Tibial nerve (tissue), 4 donors: ENCODE measurements around the gene BICD1.

Experiments
- EP300 ChIP-seq, 2 donors: sonication (generic); formaldehyde crosslinking; IDR thresholded peaks; one replicate each; pipeline ENCODE4 v1.6.1; 2017; ENCODE audit warnings: antibody characterized with exemption in 2 of 2, mild to moderate bottlenecking in 1 of 2
- POLR2A ChIP-seq, 2 donors: fragments of 450-650 bp; IDR thresholded peaks; one replicate each; pipeline ENCODE4 v1.6.1; 2017; ENCODE audit warnings: antibody characterized with exemption in 2 of 2, mild to moderate bottlenecking in 2 of 2, moderate library complexity in 2 of 2
- TF ChIP-seq, protein P1 (sequence below), 5 experiments: fragments of 200-600 bp in 3 of 5; fragments of 450-650 bp in 2 of 5; sonication (generic) in 3 of 5; IDR thresholded peaks; one replicate each; pipeline ENCODE4 v1.5.1; 2016 to 2019; ENCODE audit warnings: antibody characterized with exemption in 5 of 5, mild to moderate bottlenecking in 3 of 5, moderate library complexity in 2 of 5

DNA sequence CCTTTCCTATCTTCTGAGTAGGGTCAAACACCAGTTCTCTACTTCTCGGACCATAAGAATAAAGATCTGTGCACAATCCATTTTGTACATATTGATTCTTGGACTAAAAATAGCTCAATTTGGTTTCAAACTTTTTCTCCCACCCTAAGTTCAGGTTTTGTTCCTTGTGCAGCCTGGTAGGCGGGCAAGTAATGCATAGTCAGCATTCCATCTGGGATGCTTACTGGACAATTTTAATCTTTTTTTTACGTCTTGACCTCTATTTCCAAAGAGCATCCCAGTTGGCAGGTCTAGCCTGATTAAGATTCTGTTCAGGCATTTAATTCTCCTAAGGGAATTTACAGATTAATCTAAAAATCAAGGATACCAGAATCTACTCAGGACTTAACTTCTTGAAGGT lies 126.9 kb downstream of the BICD1 start:
- TF ChIP-seq, protein P1, sequence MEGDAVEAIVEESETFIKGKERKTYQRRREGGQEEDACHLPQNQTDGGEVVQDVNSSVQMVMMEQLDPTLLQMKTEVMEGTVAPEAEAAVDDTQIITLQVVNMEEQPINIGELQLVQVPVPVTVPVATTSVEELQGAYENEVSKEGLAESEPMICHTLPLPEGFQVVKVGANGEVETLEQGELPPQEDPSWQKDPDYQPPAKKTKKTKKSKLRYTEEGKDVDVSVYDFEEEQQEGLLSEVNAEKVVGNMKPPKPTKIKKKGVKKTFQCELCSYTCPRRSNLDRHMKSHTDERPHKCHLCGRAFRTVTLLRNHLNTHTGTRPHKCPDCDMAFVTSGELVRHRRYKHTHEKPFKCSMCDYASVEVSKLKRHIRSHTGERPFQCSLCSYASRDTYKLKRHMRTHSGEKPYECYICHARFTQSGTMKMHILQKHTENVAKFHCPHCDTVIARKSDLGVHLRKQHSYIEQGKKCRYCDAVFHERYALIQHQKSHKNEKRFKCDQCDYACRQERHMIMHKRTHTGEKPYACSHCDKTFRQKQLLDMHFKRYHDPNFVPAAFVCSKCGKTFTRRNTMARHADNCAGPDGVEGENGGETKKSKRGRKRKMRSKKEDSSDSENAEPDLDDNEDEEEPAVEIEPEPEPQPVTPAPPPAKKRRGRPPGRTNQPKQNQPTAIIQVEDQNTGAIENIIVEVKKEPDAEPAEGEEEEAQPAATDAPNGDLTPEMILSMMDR (IDR thresholded peaks at IDR 0.05): no peak
- TF ChIP-seq POLR2A (IDR thresholded peaks at IDR 0.05): no peak
- TF ChIP-seq EP300 (IDR thresholded peaks at IDR 0.05): no peak
